Activated gamma-delta T cell treated with Interleukin-2 at 50 U/mL for 16 hours (primary cell): ENCODE results near the gene PPM1E.

Experiments
- DNase-seq: peaks from one replicate; pipeline ENCODE4 v3.0.0-alpha.2; 2020

Gene PPM1E

DNA sequence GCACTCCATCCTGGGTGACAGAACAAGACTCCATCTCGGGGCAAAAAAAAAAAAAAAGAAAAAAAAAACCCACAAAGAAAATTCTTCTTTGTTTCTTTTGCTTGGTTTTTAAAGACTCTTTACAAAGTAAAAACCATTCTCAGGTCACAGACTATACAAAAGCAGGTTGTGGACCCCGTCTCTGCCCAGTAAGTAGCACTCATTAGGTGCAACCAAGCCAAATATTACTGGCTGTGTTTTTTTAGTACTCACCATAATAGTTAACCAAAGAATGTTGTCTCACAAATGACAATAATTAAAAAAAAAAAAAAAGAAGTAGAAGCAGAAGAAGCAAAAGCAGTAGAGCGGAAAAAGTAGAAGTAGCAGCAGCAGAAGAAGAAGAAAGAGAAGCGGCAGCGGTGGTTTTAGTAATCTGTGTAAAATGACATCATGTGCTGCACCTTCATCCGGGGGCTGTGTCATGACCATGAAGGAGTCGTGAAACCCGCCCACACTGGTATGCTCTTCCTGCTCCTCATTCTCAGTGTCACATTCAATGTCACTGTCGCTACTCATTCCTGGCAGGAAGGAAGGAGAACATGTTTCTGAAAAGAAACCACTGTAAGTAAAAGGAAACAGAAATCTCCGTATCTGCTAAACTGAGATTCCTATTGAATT lies 245.6 kb downstream of the PPM1E start:
- peak; percentile 62 for DNase-seq

DNA sequence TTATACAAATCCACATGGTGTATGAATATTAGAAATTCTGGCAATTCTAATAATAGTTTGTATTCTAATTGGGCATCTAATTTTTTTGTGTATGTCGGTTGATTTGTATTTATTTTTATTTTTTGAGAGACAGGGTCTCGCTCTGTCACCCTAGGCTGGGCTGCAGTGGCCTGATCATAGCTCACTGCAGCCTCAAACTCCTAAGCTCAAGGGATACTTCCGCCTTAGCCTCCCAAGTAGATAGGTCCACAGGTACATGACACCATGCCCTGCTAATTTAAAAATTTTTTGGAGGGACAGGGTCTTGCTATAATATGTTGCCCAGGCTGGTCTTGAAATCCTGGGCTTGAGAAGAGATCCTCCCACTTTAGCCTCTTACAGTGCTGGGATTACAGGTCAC lies 246.5 kb downstream of the PPM1E start:
- DNase-seq: no peak

DNA sequence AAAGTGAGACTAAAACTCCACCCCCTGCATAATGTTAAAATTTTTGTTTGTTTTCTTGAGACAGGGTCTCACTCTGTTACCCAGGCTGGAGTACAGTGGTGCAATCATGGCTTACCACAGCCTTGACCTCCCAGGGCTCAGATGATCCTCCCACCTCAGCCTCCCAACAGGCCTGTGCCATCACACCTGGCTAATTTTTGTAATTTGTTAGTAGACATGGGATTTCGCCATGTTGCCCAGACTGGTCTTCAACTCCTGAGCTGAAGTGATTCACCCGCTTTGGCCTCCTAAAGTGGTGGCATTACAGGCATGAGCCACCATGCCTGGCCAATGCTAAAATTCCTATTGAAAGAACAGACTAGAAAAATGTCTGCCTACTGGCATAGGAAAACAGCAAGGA lies 247.2 kb downstream of the PPM1E start:
- no peak for DNase-seq

DNA sequence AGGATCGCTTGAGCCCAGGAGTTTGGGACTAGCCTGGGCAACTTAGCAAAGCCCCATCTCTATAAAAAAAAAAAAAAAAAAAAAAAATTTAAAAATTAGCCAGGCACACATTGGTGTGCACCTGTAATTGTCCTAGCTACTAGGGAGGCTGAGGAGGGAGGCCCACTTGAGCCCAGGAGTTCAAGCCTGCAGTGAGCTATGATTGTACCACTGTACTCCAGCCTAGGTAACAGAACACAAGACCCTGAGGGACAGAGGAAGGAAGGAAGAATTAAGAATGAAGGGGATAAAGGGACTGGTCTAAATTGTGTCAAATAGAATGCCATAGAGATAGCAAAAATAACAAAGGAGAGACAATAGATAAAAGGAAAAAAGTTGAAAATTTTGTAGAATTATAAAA lies 248.2 kb downstream of the PPM1E start:
- no peak for DNase-seq

DNA sequence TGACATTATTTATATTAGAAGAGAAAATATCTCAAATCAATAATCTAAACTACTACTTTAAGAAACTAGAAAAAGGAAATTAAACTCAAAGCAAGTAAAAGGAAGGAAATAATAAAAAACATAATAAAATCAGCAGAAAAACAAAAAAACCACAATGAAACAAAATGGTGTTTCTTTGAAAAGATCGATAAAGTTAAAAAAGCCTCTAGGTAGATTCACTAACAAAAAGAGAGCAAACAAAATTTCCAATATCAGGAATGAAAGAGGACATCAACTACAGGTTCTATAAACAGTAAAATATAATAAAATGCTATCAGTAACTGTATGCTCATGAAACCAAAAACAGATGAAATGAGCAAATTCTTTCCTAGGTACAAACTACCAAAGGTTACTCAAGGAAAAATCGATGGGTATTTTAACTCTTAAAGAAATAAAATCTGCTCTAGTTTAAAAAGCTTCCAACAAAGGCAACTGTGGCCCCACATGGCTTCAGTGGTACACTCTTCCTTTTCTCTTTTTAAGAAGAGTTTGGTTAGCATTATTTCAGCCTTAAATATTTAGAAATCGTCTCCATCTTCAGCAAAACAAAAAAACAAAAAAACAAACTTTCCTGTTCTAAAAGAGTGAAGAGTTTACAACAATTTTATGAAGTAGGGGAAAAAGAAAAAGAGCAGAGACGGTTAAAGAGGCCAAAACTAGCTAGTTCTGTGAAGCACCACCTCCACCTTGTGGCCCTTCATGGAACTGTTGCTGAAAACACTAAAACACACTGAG lies 248.9 kb downstream of the PPM1E start:
- peak; percentile 69 for DNase-seq

DNA sequence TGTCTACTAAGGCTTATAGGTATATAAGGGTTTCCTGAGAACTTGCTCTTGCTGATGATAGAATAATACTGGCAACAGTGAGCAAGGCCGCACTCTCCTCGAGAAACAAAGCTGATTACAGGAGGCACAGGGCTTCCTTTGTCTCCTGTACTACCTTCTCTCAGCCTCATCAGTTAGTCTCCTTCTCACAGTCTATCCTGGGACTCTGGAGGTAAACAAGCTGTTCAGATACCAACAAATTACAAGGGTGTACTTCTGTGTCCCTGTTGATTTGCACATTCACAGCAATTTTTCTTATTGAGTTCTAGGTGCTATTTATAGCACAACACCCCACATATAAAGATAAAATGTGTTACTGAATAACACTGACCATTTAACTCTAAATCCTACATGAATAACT lies 252.3 kb downstream of the PPM1E start:
- DNase-seq: no peak

DNA sequence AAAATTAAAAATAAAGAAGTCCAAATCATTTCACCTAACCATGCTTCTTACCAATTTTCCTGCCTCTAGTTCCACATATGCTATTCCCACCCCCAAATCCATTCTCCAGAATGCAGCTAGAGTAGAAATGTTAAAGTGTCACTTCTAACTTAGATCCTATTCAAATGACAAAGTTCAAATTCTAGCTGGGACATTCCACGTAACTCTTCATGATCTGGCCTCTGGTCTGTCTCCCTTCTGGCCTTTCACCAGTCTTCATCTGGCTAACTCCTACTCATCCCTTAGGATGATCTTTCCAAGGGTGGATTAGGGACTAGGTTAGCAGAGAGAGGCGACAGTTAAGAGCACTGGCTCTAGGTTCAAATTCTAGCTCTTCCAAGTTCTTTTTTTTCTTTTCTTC lies 253.1 kb downstream of the PPM1E start:
- DNase-seq: no peak

DNA sequence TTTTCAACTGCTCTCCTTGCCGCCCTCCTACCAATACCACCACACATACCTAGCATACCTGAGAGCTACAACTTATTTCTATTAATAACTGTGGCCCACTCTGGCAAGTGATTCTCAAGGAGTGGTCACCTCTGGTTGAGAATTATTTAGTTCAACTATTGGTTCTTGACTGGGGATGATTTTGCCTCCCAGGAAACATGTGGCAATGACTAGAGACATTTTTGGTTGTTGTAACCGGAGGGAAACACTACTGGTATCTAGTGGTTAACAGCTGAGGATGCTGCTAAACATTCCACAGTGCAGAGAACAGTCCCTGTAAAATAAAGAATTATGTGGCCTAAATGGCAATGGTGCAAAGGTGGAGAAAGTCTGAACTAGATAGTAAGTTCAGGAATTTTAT lies 254.4 kb downstream of the PPM1E start:
- DNase-seq: no peak

DNA sequence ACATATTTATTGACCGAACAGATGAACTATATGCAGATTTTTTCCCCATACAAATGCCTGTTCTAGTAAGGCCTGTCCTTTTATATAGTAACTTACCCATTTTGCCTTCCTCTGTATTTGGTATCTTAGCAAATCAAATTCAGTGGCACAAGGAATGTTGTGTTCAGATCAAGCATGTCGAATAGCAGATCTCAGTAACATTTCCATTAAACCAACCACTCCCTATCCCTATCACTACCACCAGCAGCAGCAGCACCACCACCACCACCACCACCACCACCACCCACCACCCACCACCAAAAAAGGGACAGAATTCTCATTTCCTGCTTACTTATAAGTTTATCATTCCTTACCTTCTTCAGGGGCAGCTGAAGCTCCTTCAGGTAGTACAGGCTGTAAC lies 256.3 kb downstream of the PPM1E start:
- DNase-seq: no peak

DNA sequence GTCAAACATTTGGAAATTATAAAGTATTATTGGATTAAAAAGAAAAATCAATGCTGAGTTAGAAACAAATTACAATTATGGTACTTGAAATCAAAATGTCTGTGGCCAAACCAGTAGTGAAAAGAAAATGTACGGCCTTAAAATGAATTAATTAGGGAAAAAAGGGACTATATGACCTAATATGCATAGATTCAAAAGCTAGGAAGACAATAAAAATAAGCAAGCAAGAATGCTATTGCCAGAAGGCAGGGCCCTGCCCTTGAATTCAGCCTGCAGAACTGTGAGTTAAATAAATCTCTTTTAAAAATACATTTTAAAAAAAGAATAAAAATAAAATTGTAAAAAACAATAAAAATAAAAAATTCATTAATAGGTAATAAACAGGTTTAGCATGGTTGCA lies 262.4 kb downstream of the PPM1E start:
- no peak for DNase-seq

DNA sequence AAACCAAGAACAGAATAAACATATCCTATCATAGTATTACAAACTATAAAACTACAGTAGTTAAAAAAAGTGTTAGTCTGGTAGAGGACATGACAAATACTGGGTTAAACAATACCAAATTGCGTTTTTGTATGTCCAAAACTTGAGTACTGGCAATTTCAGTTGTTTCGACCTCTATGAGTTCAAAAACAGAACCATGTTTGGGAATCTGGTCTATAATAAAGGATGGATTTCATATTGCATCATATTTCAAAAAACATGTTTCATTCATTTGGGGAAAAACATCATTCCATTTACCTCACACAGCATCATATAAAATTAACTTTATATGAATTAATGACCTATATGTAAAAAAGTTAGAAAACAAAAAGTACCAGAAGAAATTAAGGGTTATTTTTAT lies 269.3 kb downstream of the PPM1E start:
- no peak for DNase-seq

DNA sequence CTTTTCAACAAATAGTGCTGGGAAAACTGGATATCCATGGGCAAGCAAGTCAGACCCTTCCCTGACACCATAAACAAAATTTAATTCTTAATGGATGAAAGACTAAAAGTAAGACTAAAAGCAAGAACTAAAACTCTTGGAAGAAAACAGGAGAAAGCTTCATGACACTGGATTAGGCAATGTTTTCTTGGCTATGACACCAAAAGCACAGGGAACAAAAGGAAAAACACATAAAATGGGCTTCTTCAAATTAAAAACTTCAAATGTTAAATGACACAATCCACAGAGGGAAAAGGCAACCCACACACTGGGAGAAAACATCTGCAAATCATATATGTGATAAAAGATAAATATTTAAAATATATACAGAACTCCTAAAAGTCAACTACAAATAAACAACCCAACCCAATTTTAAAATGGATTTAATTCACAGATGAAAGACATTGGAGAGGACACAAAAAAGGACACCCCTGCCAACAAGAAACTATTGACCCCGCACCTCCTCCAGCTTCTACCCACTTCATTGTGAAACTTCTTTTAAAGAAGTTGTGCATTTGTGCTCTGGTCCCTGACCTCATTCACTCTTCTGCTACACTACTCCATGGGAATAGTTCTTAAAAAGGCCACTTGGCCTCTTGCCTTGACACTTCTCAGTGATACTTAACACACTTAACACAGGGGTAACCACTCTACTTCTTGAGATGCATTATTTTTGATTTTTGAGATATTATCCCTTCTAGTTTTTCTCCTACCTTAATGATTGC lies 270.7 kb downstream of the PPM1E start:
- DNase-seq: no peak

DNA sequence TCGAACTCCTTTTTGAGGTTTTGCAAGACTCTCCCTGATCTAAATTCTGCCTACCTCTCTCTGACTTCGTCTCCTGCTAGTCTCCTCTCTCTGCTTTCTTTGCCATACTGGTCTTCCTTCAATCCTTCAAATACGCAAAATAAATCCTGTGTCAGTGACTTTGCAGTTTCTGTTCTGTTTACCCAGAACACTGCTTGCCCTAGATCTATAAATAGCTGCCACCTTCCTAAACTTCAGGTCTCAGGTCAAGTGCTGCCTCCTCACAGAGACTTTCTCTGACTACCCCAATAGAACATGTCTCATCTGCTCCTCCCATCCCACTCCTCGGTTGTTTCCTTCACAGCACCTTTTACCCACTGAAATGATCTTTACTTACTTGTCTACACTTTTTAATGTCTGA lies 272.1 kb downstream of the PPM1E start:
- no peak for DNase-seq

DNA sequence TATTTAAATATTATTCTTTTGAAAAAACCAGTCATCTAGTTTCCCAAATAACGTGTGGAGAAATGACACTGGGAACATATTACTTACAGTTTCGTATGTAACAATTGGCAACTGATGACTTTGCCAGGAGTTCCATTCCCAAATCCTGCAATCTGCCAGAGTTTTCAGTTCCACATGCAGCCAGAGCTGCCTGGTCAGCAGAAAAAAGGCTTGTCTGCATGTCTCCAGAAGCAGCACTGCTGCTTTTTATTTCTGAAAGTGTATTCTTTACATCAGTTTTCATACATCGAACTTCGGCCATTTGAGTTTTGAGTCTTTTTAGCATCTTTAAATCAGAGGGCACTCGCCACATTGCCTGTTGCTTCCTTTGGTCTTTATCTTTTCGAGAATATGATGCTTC lies 272.7 kb downstream of the PPM1E start:
- no peak for DNase-seq

DNA sequence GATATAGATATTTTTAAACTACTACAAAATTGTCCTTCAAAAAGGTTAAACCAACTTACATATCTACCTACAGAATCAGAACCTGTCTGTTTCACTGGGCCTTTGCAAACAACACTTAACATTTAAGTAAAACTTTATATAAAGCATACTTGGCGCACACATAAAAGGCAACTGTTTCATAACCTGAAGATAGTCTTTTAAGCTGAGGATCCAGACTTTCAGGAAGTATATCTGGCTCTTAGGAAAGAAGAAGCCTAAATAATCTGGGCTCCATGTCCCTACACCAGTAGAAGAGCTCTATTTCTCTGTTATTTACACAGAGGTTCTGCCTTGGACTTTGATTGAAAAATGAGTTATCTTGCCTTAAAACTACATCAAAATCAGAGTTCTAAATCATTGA lies 275.2 kb downstream of the PPM1E start:
- DNase-seq: no peak
